GM18861 (cell line): ENCODE results near the gene ADAMTS2.
"Not testable (repeated sequence)": the region's sequence is repeated elsewhere in the genome, so short reads cannot be mapped to it uniquely, and the experiment has no call there.

ENCODE experiments used
- ATAC-seq: cut with Tn5 transposase; IDR thresholded peaks from one replicate; pipeline ENCODE4 v1.9.1; 2021; ENCODE audit not compliant: unreplicated experiment

ADAMTS2 gene

DNA sequence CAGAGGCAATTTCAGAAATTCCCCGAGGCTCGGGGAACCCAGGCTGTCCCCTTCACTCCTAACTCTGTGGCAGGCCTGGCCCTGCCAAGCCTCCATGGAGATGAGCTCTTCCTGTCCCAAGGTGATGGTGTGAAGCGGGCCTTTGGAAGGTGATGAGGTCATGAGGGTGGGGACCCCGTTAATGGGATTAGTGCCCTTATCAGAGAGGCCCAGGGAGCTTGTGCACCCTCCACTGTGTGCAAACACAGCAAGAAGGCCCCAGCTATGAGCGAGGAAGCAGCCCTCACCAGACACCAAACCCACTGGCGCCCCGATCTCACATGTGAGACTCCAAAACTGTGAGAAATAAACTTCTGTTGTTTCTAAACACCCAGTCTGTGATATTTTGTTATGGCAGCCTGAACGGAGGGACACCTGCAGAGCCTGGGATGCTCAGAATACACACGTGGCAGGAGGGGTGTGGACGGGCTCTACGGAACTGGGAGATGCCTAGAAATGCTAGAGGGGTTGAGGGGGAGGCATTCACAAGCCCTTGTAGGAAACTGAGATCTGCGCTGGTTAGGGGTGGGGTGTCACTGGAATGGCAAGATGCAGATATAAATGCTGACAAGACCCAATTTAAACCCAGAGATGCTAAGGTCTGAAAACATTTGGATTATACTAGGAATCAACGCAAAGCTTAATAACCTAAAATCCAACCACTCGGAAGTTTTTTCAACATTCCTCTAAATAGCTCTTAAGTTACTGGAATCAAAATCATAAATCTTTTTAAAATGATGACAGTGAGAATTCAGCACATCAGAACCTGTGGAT, 46.9 kb downstream of the ADAMTS2 start:
- no peak for ATAC-seq

DNA sequence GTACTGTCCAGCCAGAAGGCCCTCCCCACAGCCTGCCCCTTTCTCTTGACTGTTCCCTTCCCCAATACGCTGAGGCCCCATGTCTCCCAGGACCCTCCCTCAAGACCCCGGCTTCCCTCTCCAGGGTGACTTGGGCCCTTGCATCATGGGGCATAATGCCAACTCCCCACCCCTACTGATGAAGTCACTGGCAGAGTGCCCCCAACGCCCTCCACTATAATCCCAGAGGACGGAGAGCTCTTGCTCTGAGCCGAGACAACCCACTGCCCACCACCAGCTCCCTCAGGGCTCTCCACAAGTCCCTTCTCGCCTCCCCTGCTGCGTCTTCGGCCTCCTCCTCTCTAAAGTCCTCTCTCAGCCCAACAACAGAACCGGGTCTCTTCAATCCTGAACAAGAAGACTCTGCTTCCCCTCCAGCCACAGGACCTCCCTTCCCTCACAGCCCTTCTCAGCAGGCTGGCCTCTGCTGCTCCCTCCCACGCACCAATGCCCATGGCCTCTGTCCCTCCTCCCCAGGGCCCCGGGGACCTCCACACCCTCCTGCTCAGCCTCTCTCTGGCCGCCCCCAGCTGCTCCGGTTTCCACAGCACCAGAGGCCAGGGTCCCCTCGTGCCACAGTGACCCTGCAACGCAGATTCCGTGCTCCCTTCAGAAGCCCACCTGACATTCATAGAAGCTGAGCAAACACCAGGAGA, 47.6 kb downstream of the ADAMTS2 start:
- ATAC-seq = no peak

DNA sequence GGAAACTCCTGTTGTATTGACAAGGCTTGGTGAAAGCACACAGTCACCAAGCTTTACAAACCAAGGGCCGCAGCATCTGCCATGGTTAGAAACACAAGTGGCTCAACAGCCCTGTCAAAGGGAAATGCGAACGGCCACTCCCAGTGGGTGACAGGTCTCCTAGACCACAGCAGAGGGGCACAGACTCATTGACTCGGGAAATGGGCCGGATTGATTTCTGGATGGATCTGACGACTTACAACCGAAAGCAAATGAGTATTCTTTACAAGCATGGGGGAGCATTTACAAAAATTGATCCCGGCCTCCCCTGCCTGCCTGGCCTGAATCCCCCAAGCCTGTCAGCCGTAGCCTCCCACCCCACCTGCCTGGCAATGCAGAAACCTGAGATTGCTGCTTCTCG, 48.2 kb downstream of the ADAMTS2 start:
- ATAC-seq = no peak

DNA sequence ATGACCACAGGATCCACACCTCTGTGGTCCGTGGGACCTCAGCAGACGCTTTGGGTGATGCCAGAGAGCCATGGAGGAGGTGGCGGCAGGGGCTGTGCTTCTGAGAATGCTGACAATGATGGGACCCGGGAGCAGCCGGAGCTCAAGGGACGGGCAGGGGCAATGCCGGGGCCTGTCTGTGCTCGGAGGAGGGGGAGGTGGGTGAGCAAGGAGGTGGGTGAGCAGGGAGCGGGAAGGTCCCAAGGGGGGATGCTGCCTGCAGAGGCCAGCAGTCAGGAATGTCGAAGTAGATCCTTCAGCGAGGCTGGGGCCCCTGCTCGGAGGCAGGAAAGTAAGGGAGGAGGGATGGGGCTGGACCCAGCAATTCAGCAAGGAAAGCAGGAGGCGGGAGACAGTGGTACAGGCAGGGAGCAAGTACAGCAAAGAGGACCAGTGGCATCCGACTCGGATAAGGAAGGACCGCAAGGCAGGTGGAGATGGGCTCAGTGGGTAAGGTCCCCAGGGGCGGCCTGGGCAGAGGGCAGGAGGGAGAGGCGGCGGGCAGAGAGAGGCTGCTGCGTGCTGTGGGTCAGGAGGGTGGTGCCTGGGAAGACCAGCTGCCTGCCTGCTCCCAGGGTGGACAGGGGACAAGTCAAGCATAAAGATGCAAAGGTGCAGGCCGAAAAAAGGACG, 49.0 kb downstream of the ADAMTS2 start:
- no peak for ATAC-seq

DNA sequence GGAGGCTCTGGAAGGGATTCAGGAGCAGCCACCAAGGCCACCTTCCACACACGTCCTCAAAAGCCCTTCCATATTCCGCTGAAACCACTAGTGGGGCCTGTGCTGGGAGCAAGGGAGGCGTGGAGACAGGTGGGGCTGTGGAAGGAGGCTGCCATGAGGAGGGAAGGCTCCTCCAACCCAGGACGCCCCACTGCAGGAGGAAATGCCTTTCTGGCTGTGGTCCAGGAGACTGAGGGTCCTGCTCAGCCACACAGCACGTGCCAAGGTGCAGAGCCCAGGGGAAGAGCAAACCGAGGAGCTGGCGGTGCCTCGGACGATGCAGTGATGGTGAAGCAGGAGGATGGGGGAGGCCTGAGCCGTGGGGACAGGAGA, 49.5 kb downstream of the ADAMTS2 start:
- ATAC-seq = no peak

DNA sequence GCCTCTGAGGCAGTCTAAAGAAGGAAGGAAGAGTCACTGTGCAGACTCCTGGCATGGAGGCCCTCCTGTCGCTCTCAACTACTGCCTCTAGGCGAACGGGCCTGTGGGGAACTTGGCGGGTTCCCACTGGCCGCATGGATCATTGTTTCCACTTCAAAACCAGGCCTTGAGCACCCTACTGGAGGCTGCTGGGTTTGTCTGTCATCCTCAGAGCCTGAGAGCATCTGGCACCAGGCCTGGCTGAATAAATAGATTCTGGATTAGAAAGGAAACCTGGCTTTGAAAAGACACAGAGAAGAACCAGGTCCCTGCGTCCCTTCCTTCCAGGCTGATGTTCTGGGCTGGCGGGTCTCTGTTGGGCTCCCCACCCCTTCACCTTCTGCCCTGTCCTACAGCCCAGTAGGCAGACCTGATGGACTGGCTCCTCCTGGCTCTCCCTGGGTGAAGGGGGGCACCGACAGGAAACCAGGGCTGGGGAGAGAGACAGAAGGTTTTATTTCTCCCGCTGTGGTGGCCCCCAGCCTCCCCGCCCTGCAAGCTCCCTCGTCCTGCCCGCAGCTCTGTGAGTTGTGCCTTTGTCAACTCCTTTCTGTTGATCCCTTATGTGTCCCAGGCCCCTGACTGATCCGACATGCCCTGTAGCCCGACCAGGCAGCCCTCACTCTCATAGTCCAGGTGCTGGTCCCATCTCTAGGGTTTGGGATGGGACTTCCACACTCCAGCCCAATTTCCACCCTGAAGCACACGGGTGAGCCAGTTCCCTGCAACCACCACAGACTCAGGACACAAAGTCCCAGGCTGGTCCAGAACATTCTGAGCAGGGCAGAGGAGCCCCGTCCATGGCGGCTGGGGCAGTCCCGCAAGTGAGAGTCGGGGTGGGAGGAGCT, 50.1 kb downstream of the ADAMTS2 start:
- no peak for ATAC-seq

DNA sequence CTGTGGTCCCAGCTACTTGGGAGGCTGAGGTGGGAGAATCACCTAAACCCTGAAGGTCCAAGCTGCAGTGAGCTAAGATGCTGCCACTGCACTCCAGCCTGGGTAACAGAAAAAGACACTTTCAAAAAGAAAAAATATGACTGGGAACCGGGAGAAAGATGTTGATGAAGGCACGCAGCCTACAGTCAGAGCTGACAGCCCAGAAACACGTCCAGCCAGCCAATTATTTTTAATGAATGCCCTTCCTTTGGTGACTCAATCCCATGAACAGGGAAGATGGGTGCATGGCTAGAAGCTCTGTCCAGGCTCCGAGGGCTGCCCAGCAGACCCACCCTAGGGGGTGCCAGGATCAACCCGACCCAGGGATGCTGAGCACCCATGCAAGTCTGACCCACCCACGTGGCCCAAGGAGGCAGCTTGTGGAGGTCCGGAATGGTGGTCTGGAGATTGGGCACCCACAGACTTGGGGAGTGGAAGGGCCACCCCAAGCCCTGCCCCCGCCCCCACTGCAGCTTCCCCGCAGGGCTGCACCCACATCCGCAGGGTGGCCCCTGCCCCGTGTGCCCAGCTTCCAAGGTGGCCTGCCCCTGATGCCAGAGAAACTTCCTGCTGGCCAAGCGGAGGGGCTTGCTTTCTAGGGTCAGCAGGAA, 51.0 kb downstream of the ADAMTS2 start:
- no peak for ATAC-seq

DNA sequence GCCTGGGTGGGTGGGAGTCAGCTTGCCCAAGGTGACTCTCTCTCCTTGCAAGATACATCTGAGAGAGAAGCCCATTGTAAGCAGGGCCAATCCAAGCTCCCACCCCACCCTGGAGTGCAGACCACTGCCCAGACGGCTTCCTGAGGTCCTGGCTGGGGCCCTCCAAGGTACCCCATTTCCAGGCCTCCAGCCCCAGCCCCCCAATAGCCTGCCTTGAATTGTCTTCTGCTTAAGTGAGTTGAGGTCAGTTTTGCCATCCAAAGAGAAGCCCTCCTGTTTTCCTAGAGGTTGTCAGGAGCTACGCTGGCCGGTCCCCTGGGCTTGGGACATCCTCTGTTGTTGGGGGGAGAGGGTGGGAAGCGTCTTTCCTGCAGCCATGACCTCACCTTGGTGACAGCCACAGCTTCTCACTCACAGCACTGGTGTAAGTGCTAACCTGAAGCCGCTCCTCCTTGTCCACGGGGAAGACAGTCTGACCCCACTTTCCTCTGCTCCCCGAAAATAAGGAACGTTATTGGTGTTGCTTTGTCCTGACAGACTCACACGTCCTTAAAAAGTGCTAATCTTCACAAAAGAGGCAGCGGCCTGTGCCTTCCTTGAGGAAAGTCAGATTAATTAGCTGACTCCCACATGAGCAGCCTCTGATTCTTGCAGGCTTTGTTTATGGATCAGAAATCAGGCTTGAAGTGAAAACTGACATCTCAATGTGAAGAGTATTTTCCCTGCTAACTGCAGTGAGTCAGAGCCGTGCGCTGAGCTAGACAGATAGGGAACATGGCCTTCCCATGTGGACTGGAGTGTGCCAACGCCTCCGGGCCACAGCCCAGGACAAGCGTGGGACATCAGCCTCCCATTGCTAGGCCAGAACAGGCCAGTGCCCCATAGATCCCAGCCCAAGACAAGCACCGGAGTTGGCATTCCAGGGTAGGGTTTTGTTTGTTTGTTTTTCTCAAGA, 52.3 kb downstream of the ADAMTS2 start:
- no peak for ATAC-seq

DNA sequence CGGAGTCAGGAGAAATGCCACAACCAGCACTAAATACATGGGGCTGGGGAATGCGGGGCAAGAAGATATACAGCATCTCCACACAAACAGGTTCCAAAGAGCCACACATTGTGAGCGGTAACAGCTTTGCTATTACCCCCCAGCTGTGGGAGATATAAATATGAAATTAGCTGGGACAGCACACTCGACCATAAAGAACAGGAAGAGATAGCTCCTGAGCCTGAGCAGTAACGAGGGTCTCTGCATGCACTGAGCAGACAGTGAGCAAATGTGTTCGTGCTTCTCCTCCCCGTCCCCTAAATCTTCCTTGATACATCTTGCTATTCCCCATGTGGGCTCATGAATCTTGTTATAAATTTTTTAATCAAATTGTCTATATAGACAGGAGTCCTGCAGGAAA, 53.1 kb downstream of the ADAMTS2 start:
- ATAC-seq = no peak

DNA sequence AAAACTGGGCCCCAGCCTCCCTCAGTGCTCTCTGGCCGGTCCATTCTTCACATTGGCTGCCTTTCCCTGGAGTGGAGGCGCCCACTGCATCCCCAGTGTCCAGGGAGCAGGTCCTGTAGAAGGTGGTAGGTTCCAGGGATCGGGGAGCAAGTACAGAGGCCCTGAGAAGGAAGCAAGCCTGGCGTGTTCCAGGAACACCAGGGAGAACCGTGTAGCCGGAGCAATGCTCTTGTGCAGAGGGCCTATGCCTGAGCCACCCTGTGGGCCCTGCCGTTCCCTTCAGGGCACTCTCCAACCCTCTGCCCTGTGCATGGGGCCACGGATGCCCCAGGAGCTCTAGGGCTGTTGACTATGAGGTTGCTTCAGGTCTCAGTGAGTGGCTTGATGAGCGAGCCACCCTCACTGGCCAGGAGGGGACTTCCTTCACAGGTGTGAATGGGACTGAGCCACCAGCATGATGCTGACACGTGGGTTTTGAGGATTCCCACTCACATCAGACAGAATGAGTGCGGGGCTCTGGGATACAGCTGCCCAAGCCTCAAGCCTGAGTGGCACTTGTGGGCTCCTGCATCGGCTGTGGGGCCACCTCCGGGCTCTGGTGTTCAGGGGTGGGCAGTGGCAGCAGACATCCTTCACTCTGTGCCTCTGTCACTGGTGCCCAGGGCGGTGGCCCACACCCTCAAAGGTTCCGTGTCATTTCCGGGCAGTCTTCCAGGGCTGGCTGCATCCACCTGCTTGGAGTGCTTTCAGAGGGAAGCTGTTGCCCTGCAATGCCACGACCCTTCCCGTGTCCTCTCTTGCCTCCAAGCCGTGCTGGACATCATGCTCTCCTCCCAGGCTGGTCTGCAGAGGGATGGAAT, 54.4 kb downstream of the ADAMTS2 start:
- no peak for ATAC-seq

DNA sequence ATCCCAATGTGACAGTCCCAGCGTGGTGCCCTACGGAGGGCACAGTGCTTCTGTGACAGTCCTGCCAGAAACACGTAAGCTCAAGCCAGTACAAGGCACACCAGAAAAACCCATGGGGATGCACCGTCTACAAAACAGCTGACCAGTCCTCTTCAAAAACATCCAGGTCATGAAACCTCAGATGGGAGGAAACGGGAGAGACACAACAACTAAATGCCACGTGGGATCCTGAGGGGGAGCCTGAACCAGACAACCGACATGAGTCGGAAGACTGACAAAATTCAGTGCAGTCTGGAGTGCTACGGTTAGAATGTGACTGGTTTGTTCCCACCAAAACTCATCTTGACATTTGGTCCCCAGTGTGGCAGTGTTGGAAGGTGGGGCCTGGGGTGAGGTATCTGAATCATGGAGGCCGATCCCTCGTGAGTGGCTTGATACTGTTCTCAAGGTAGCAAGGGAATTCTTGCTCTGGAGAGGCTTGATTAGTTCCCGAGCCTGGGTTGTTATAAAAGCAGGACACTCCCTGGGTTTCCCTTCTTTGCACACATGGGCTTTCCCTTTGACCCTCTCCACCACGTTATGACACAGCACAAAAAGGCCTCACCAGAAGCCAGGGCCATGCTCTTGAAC, 55.4 kb downstream of the ADAMTS2 start:
- ATAC-seq = no peak

DNA sequence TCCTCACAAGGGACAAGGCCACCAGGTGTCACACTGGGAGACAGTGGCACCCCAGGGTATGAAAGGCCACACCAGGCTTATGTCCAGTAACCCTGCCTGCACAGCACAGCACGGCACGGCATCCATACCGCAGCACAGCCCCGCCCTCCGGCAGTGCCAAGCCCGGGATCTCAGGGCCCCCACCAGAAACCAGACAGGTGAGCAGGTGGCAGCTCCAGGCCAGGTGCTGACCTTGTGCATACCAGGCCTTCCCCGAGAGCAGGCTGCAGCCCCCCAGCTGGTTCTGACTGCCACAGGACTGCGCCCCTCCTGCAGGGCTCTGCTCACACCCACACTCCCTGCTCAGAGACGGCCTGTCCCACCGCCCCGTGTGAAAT, 56.5 kb downstream of the ADAMTS2 start:
- ATAC-seq = no peak

DNA sequence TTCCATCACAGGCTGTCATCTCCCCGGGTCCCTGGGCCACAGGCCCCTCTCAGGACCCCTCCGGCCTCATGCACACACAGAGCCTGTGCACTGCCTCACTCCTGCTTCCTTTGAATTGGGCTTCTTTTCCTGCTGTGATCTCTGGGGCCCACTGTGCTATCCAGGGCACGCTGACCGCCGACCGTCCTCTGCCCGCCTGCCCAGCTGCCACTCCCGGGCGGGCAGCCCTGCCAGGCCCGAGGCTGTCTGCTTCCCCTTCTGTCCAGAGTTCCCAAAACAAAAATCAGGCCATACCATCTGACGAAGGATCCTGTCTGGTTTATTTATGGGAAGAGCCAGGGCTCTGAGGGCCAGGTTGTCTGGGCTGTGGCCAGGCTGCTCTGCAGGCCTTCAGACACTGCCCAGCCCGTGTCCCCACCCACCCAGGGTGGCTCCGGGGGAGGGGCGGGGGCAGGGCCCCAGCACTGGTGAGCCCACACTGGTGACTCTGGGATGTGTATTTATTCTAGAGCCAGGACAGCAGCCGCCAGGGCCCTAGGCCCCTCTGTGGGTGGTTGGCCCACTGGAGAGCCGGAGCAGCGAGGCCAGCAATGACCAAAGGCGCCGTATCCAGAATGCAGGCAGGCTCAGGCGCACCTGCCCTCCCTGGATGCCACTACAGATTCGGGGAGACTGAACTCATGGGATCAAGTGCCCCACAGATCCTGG, 57.0 kb downstream of the ADAMTS2 start:
- ATAC-seq = no peak

DNA sequence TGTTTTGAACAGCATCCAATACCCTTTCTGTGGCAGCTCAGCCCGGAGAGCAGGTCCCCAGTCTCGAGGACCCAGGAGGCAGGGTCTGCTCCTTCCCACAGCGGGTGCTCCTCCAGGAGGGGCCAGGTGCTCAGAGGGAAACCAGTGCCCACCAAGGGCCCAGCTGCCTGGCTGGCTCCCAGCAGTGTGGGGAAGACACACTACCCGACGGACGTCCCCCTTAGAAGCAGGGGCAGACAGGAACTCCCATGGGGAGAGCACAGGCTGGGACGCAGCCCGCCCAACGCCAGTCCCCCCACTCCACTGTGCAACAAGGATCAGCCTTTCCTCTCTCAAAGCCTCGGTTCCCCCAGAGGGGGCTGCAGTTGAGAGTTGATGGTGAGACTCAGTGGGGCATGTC, 57.6 kb downstream of the ADAMTS2 start:
- no peak for ATAC-seq

DNA sequence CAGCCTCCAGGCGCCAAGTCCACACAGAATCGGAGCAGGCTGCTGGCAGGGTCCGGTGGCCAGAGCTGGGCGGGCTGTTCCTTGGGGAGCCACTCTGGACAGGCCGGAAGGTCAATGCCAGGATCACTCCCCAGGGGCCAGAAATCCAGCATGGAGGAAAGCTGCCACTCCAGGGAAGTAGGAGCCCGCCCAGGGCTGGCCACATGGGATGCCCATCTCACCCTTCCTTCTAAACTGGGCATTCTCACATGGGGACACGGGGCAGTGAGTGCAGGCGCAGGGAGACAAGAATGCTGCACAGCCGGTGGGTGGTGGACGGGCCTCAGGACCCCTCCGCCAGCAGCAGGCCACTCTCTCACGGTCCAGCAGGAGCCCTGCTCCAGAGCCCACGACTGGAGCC, 58.2 kb downstream of the ADAMTS2 start:
- no peak for ATAC-seq

DNA sequence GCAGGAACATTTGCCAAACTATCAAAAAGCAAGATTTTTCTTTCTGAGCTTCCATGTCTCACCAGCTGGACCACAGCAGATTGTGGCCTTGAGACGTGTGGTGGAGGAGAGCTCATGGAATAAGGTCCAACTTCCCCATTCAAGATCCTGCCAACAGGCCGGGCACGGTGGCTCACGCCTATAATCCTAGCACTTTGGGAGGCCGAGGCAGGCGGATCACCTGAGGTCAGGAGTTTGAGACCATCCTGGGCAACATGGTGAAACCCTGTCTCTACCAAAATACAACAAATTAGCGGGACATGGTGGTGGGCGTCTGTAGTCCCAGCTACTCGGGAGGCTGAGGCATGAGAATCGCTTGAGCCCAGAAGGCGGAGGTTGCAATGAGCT, 59.5 kb downstream of the ADAMTS2 start:
- ATAC-seq = not testable (repeated sequence)

DNA sequence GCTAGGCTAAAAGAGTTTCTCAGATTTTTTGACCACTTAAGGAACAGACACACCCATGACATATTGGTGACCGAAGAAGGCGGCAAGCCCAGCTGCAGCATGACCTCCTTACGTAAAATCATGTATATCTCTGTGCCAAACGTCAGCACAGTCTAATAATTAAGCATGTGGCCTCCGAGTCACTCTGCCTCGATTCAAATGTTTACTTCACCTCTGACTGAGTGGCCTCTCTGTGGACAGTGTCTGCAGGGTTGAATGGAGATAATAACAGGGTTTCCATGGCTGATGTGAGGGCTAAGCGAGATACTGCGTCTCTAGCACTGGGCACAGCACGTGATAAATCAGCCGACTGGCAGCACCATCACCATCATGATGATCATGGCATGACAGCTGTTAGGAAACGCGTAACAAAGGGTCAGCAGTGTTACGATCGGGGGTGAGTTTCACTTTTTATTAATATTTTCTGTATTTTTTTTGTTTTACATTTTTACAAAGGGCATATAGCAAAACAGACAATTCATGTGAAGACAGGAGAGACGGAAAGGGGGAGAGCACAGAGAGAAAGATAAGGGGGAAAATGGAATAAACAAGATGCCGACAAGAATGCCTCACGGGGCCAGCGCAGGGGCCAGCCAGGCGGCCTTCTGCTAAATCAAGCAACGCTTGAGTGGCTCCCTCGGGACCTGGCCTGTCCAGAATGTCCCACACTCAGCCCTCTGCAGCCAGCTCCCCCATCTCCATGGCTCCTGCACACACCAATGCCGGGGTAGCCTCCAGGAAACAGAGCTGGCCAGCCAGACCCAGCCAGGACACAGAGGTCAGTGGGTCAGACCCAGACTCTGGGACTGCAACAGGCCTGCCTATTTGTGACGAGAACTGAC, 60.3 kb downstream of the ADAMTS2 start:
- ATAC-seq = no peak
